GM12892 (cell line): Measurements from ENCODE around the gene SVIL.
"Not testable (repeated sequence)": the region's sequence is repeated elsewhere in the genome, so short reads cannot be mapped to it uniquely, and the experiment has no call there.

Experiments used
- POLR2A ChIP-seq: IDR thresholded peaks from 2 replicates; pipeline ENCODE4 v1.6.1; 2011; ENCODE audit warnings: low read depth, low read length, control low read depth
- POLR2AphosphoS5 ChIP-seq: IDR thresholded peaks from 2 replicates; pipeline ENCODE4 v1.6.1; 2011; ENCODE audit warnings: low read depth, low read length, control low read depth
- TAF1 ChIP-seq: IDR thresholded peaks from 2 replicates; pipeline ENCODE4 v1.6.1; 2011; ENCODE audit warnings: low read depth, mild to moderate bottlenecking, control low read depth, low read length, borderline replicate concordance

DNA sequence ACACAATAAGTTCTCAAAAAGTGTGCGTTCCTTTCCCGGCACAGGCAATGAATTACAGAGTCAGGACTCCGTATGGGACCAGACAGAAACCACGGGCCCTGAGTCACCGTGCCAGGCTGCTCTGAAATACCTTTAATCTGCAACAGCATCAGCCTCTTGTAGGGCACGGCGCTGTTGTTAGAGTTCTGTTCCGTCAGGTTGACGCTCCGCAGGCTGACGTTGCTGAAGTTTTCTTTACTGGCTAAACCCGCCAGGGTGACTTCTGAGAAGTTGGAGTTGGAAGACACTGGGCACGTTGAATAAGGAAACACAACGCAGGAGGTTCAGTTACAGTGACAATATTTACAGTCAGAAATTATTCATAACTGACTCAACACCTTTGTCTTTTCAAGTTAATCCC is 146.3 kb downstream of the SVIL start:
- not testable (repeated sequence) for TF ChIP-seq POLR2AphosphoS5, POLR2A, TAF1
